ENCODE data around the gene FKRP.

FKRP gene

GRCh38 chr19:46716672-46717033, 29.2 kb upstream of the FKRP start:
- DNase-seq (ENCODE audit: low spot score in 2 of 2) (no peak), ATAC-seq (ENCODE audit: low read depth) (no peak)
- Mint-ChIP-seq H3K4me1 (peaks cover 37% of the 10 kb centered on the region), H3K9me3 (no peaks in the 10 kb centered on the region), H3K4me3 (peak overlapping the region; percentile 98), H3K27ac (peak overlapping the region; percentile 97), H3K36me3 (peaks cover 8% of the 10 kb centered on the region), H3K27me3 (no peaks in the 10 kb centered on the region)

GRCh38 chr19:46717034-46717715, 28.7 kb upstream of the FKRP start, which contains the start of gene PRKD2:
PRKD2 (minus strand) TSS chr19:46717114; CDS start chr19:46716370, 744 bp downstream.
- ATAC-seq (ENCODE audit: low read depth) (peak; percentile 58), DNase-seq (ENCODE audit: low spot score in 2 of 2) (peak; percentile 80 to 92)
- H3K9me3 Mint-ChIP-seq: no peaks in the 10 kb centered on the region
- peaks cover 41% of the 10 kb centered on the region for H3K4me1 Mint-ChIP-seq
- peak within 1 kb of the TSS; percentile 98 for H3K4me3 Mint-ChIP-seq
- H3K27me3 Mint-ChIP-seq: no peaks in the 10 kb centered on the region
- peaks cover 10% of the 10 kb centered on the region for H3K36me3 Mint-ChIP-seq
- H3K27ac Mint-ChIP-seq: peak within 1 kb of the TSS; percentile 97

DNA sequence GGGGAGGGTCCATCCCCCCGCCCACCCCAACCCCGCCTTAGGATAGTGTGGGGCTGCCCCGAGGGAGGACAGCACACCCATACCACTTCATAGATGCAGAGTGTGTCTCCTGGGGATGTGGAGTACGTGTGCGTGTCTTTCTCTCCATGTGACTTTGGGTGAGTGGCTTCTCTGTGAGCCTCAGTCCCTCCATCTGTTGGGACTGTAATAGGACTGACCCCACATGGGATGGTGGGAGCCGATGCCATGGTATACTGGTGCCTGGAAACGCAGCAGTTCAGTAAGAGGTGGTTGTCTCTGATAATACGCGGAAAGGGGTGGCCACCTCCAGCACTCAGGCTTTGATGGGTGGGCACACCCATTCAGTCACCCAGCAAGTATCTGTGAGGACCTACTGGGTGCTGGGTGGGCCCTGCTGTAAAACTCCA, 28.1 kb upstream of the FKRP start:
- H3K36me3 Mint-ChIP-seq: peaks cover 10% of the 10 kb centered on the region

GRCh38 chr19:46718157-46718933, 27.5 kb upstream of the FKRP start:
- Mint-ChIP-seq H3K27ac (peak overlapping the region; percentile 97), H3K36me3 (peaks cover 10% of the 10 kb centered on the region), H3K4me1 (peaks cover 47% of the 10 kb centered on the region), H3K9me3 (no peaks in the 10 kb centered on the region), H3K27me3 (no peaks in the 10 kb centered on the region), H3K4me3 (peak overlapping the region; percentile 98)
- ATAC-seq (ENCODE audit: low read depth): peak; percentile 44
- DNase-seq (ENCODE audit: low spot score in 2 of 2): peak; percentile 47 to 59

More for the DNA sequence above, 28.1 kb upstream of the FKRP start:
- Mint-ChIP-seq H3K4me1 (peaks cover 44% of the 10 kb centered on the region), H3K4me3 (peak overlapping the region; percentile 98), H3K27ac (peak overlapping the region; percentile 97), H3K27me3 (no peaks in the 10 kb centered on the region), H3K9me3 (no peaks in the 10 kb centered on the region)
- ATAC-seq (ENCODE audit: low read depth) (peak; percentile 6), DNase-seq (ENCODE audit: low spot score in 2 of 2) (no peak)

GRCh38 chr19:46718934-46719622, 26.8 kb upstream of the FKRP start:
- Mint-ChIP-seq H3K27me3 (no peaks in the 10 kb centered on the region), H3K4me3 (peak overlapping the region; percentile 98), H3K9me3 (no peaks in the 10 kb centered on the region), H3K4me1 (peaks cover 46% of the 10 kb centered on the region), H3K27ac (peak overlapping the region; percentile 97), H3K36me3 (peaks cover 10% of the 10 kb centered on the region)
- peak; percentile 20 for ATAC-seq (ENCODE audit: low read depth)
- DNase-seq (ENCODE audit: low spot score in 2 of 2): peak in 1 of 2 donors; percentile 36

DNA sequence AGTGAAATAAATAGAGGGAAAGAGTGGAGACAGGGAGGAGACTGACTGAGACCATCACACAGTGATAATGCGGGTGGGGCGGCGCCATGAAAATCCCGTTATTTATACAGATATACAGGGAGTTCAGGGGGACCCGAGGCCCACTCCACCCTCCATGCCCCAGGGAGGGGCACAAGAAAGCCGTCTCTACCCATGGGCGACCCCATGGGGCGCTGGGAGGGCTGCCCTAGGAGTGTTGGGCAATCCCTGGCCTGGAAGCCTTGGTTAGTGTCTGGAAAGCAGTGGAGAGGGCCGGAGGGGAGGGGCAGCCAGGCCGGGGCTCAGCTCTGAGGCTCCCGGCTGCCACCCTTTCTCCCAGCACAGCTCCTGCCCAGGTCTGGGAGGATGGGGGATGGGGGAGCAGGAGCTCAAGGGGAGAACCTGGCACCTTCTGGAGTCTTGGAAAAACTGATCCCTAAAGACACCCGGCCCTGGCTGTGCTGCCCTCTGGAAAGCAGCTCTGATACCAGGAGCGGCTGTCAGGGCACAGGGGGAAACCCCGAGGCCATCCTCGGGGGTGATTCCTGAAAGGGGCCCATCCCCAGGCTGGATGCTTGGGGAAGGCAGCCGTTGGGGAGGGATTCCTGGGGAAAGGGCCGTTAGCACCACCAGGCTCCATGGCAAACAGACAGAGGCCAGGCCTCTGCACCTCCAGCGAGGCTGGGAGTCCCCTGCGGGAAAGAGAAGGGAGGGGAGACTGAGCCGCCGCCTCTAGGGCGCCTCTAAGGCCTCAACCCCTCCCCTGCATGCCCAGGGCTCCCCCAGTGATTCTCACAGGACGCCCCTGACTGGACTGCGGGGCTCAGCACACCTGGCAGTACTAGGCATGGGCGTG, 26.0 kb upstream of the FKRP start:
- Mint-ChIP-seq H3K9me3 (no peaks in the 10 kb centered on the region), H3K4me1 (peaks cover 47% of the 10 kb centered on the region), H3K27me3 (no peaks in the 10 kb centered on the region), H3K36me3 (peaks cover 13% of the 10 kb centered on the region), H3K4me3 (peak overlapping the region; percentile 98), H3K27ac (peak overlapping the region; percentile 97)
- ATAC-seq (ENCODE audit: low read depth): no peak
- no peak for DNase-seq (ENCODE audit: low spot score in 2 of 2)

- H3K9me3 Mint-ChIP-seq: no peaks in the 10 kb centered on the region
- no peaks in the 10 kb centered on the region for H3K27me3 Mint-ChIP-seq
- H3K4me3 Mint-ChIP-seq: peak overlapping the region; percentile 57
- H3K27ac Mint-ChIP-seq: peak overlapping the region; percentile 22
- peaks cover 47% of the 10 kb centered on the region for H3K4me1 Mint-ChIP-seq
- DNase-seq (ENCODE audit: low spot score in 2 of 2) (no peak), ATAC-seq (ENCODE audit: low read depth) (no peak)
- peaks cover 15% of the 10 kb centered on the region for H3K36me3 Mint-ChIP-seq
Observed at GRCh38 chr19:46720503-46721239, 25.2 kb upstream of the FKRP start.

DNA sequence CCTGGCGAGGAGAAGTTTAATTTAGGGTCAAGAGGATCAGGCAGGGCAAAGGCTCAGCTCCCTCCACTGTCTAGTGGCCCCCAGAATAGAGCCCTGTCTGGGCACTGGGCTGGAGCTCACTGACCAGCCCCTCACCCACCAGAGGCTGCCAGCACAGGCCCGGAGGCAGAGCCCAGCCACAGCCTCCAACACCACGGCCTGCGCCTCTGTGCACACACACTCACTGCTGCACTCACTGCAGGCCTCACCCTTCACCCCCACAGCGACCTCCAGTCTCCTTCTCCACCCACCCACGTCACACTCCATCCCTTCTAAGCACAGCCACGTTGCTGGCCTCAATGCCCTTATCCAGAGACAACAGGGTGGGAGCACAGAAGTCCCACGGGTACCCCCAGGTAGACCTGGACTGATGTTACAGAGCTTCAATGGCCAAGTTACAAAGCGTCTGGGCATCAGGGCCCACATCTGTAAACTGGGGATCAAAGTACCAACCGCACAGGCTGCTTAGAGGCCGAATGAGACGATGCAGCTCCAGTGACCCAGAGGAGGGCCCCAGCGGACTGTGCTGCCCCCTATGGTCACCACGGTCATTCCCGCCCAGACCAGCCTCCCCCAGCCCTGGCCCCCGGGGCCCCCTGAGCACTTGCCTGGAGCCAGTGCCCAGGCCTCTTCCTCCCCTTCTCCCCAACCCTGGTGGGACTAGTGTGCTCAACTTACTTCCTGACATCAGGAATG, 24.4 kb upstream of the FKRP start:
- no peak for DNase-seq (ENCODE audit: low spot score in 2 of 2)
- no peak for ATAC-seq (ENCODE audit: low read depth)
- no peaks in the 10 kb centered on the region for H3K9me3 Mint-ChIP-seq
- peak overlapping the region; percentile 35 for H3K4me3 Mint-ChIP-seq
- H3K27ac Mint-ChIP-seq: peak overlapping the region; percentile 22
- peaks cover 23% of the 10 kb centered on the region for H3K36me3 Mint-ChIP-seq
- H3K4me1 Mint-ChIP-seq: peaks cover 47% of the 10 kb centered on the region
- H3K27me3 Mint-ChIP-seq: no peaks in the 10 kb centered on the region

DNA sequence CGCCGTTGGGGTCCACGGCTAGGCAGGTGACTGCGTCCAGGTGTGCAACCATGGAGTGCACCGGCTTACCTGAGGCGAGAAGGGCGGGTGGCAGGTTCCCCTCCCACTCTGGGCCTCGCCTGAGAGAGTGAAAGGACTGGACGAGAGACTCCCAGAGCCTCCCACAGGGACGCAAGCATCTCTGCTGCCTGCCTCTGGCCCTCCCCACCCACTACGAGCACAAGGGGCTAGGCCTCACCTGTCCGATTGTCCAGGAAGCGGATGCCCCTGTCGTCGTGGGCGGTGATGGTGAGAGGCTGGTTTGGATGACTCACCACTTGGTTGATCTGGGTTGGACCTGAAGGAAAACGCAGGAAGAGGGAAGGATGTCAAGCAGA, 23.9 kb upstream of the FKRP start:
- H3K36me3 Mint-ChIP-seq: peaks cover 25% of the 10 kb centered on the region
- H3K27me3 Mint-ChIP-seq: no peaks in the 10 kb centered on the region
- peak overlapping the region; percentile 66 for H3K4me3 Mint-ChIP-seq
- H3K27ac Mint-ChIP-seq: no peak overlapping the region
- DNase-seq (ENCODE audit: low spot score in 2 of 2): no peak
- H3K4me1 Mint-ChIP-seq: peaks cover 47% of the 10 kb centered on the region
- ATAC-seq (ENCODE audit: low read depth): no peak
- H3K9me3 Mint-ChIP-seq: no peaks in the 10 kb centered on the region

GRCh38 chr19:46722421-46723022, 23.3 kb upstream of the FKRP start:
- no peak for DNase-seq (ENCODE audit: low spot score in 2 of 2)
- ATAC-seq (ENCODE audit: low read depth): no peak
- Mint-ChIP-seq H3K27ac (no peak overlapping the region), H3K27me3 (no peaks in the 10 kb centered on the region), H3K4me1 (peaks cover 49% of the 10 kb centered on the region), H3K9me3 (no peaks in the 10 kb centered on the region), H3K36me3 (peaks cover 29% of the 10 kb centered on the region), H3K4me3 (peak overlapping the region; percentile 66)

- Mint-ChIP-seq H3K27ac (no peak overlapping the region), H3K9me3 (no peaks in the 10 kb centered on the region), H3K4me3 (peak overlapping the region; percentile 37), H3K27me3 (no peaks in the 10 kb centered on the region), H3K36me3 (peaks cover 30% of the 10 kb centered on the region), H3K4me1 (peaks cover 45% of the 10 kb centered on the region)
- ATAC-seq (ENCODE audit: low read depth) (no peak), DNase-seq (ENCODE audit: low spot score in 2 of 2) (no peak)
Observed at GRCh38 chr19:46723023-46723461, 22.8 kb upstream of the FKRP start.

DNA sequence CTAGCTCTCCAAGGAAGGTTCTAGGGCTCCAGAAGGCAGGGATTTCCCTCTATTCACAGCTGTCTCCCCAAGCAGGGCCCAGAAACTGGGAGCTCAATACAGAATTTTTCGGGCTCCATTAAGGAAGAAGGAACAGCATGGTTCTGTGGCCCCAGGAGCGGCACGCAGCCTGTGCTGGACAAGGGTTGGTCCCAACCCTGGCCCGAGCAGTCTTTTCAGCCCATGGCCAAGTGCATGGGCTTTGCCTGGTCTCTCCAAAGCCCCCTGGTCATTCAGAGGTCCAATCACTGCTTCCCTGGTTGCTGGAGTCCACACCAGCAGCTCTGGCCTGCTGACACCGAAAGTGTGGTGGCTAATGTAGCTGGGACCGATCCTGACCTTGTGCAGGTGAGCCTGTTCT, 22.4 kb upstream of the FKRP start:
- H3K27ac Mint-ChIP-seq: no peak overlapping the region
- ATAC-seq (ENCODE audit: low read depth): no peak

More for the DNA sequence above, 22.4 kb upstream of the FKRP start:
- Mint-ChIP-seq H3K4me3 (peak overlapping the region; percentile 37), H3K36me3 (peaks cover 30% of the 10 kb centered on the region), H3K9me3 (no peaks in the 10 kb centered on the region), H3K4me1 (peaks cover 42% of the 10 kb centered on the region), H3K27me3 (no peaks in the 10 kb centered on the region)
- DNase-seq (ENCODE audit: low spot score in 2 of 2): no peak

Measured in memory B cell (primary cell).